K562 (cell line): Measurements from ENCODE around the gene CLUH. TPM values are rescaled to one million over a fixed set of nuclear protein-coding genes. Genes with fewer than 3 reads are reported as not detected.

ENCODE experiments used
- DDX20 ChIP-seq: fragments of 450-650 bp; IDR thresholded peaks from 2 replicates; pipeline ENCODE4 v1.6.1; 2016; ENCODE audit warnings: missing genetic modification characterization, low read depth, mild to moderate bottlenecking, missing compliant biosample characterization, moderate library complexity
- ESRRA ChIP-seq: fragments of 450-650 bp; IDR thresholded peaks from 2 replicates; pipeline ENCODE4 v1.6.1; 2014; ENCODE audit warnings: low read depth, mild to moderate bottlenecking, moderate library complexity, borderline replicate concordance
- GABPA ChIP-seq: fragments of 200-800 bp; sonication (Bioruptor generic); conservative IDR thresholded peaks from 2 replicates; pipeline ENCODE4 v1.6.1; 2016; ENCODE audit warnings: low read depth, missing genetic modification characterization, missing compliant biosample characterization
- HMBOX1 ChIP-seq: sonication (generic); IDR thresholded peaks from 2 replicates; pipeline ENCODE4 v1.6.1; 2016
- KLF13 ChIP-seq: fragments of 450-650 bp; IDR thresholded peaks from 2 replicates; pipeline ENCODE4 v1.6.1; 2016; ENCODE audit warnings: missing genetic modification characterization, low read depth, mild to moderate bottlenecking, missing compliant biosample characterization, moderate library complexity, borderline replicate concordance
- MBD1 ChIP-seq: fragments of 250-450 bp; sonication (Bioruptor Pico); IDR thresholded peaks from 2 replicates; pipeline ENCODE4 v1.8.0; 2022; ENCODE audit warnings: inconsistent platforms
- MCM7 ChIP-seq, 2 experiments: fragments of 450-650 bp; IDR thresholded peaks; 2 replicates each; pipeline ENCODE4 v1.6.1; 2016 to 2018
- NR2C2 ChIP-seq, 2 experiments: fragments of 200-800 bp in 1 of 2; sonication (Bioruptor generic) in 1 of 2; sonication (generic) in 1 of 2; formaldehyde crosslinking in 1 of 2; IDR thresholded peaks; 2 replicates each; pipeline versions ENCODE4 v1.6.1 to v1.8.0; 2016 to 2022; ENCODE audit warnings: mild to moderate bottlenecking in 1 of 2, missing compliant biosample characterization in 1 of 2, missing genetic modification characterization in 1 of 2, missing genetic modification reagents in 1 of 2
- PRMT5 ChIP-seq: sonication (generic); formaldehyde crosslinking; IDR thresholded peaks from 2 replicates; pipeline ENCODE4 v1.5.0; 2020; ENCODE audit warnings: missing genetic modification reagents
- SAFB2 ChIP-seq: fragments of 200-400 bp; formaldehyde crosslinking; IDR thresholded peaks from 2 replicates; pipeline ENCODE4 v1.6.1; 2018; ENCODE audit warnings: borderline replicate concordance, low read length, low read depth, moderate library complexity; ENCODE audit not compliant: severe bottlenecking
- SMARCA4 ChIP-seq: fragments of 450-650 bp; IDR thresholded peaks from 2 replicates; pipeline ENCODE4 v1.6.1; 2016
- SNRNP70 ChIP-seq: fragments of 200-400 bp; formaldehyde crosslinking; optimal IDR thresholded peaks from 2 replicates; pipeline ENCODE3; 2017; ENCODE audit warnings: low read depth, low read length
- SRF ChIP-seq, 2 experiments: fragments of 250-450, 450-650 bp in 1 of 2; sonication (Bioruptor Pico) in 1 of 2; sonication (generic) in 1 of 2; formaldehyde crosslinking; IDR thresholded peaks; 2 replicates each; pipeline versions ENCODE4 v1.5.0 to v1.5.1; 2020 to 2022; ENCODE audit warnings: mild to moderate bottlenecking in 1 of 2, missing genetic modification reagents in 1 of 2
- TBL1XR1 ChIP-seq, 2 experiments: IDR thresholded peaks; 2 replicates each; pipeline ENCODE4 v1.6.1; 2012; ENCODE audit warnings: improper control_type of control experiment in 2 of 2, low read length in 2 of 2, mild to moderate bottlenecking in 1 of 2
- TEAD2 ChIP-seq: fragments of 450-650 bp; IDR thresholded peaks from 2 replicates; pipeline ENCODE4 v1.6.1; 2016; ENCODE audit warnings: missing genetic modification characterization, control low read depth, missing compliant biosample characterization
- TFAP4 ChIP-seq: sonication (generic); formaldehyde crosslinking; IDR thresholded peaks from 2 replicates; pipeline ENCODE4 v1.8.0; 2022; ENCODE audit warnings: missing genetic modification reagents, mild to moderate bottlenecking, moderate library complexity, borderline replicate concordance
- YBX1 ChIP-seq: fragments of 450-650 bp; IDR thresholded peaks from 2 replicates; pipeline ENCODE4 v1.7.1; 2016; ENCODE audit warnings: mild to moderate bottlenecking
- ZBTB11 ChIP-seq, 3 experiments: fragments of 200-800 bp in 1 of 3; fragments of 250-450 bp in 1 of 3; fragments of 450-650 bp in 1 of 3; sonication (Bioruptor Pico) in 1 of 3; sonication (Bioruptor generic) in 1 of 3; formaldehyde crosslinking in 1 of 3; IDR thresholded peaks; 2 replicates each; pipeline versions ENCODE4 v1.6.1 to v1.8.0; 2016 to 2022; ENCODE audit warnings: mild to moderate bottlenecking in 2 of 3, missing genetic modification characterization in 2 of 3, missing compliant biosample characterization in 1 of 3, moderate library complexity in 1 of 3
- ZNF133 ChIP-seq: fragments of 250-450 bp; sonication (Bioruptor Pico); IDR thresholded peaks from 2 replicates; pipeline ENCODE4 v1.4.0; 2020; ENCODE audit warnings: mild to moderate bottlenecking
- ZNF282 ChIP-seq: sonication (generic); formaldehyde crosslinking; IDR thresholded peaks from 2 replicates; pipeline ENCODE4 v1.8.1; 2023; ENCODE audit warnings: missing genetic modification reagents
- polyA plus RNA-seq, 8 experiments: library from polyadenylated mRNA; depleted of rRNA in 4 of 8; stranded (reverse) in 5 of 8; unstranded in 3 of 8; fragments of >200 nt; fragmentation: Nextera tagmentation in 2 of 8; fragmentation: Illumina TruSeq in 1 of 8; extraction: Ambion mirVana in 2 of 8; extraction: Trizol in 1 of 8; gene quantifications; 2 replicates each; pipeline versions ENCODE4 v1.2.1 to v1.2.3, GENCODE V29; 2011 to 2014; ENCODE audit warnings: inconsistent platforms in 1 of 8, missing spikeins in 1 of 8
- total RNA-seq, 7 experiments: library from RNA; depleted of rRNA in 6 of 7; stranded (reverse); fragments of >200 nt in 6 of 7; fragmentation: Illumina TruSeq in 2 of 7; extraction: Trizol in 2 of 7; gene quantifications; 2 replicates each; pipeline versions ENCODE4 v1.2.1 to v1.2.3, GENCODE V29; 2011 to 2021; ENCODE audit warnings: low replicate concordance in 1 of 7

The CLUH gene
- total and polyA plus RNA-seq, 9 of the 15 experiments (the other 6 are each of a cell fraction or from before 2014, with no cell fraction given) = 0.21 to 140 (median 33.2) TPM

- TF ChIP-seq ZBTB11 (CRISPR knock-in tag; IDR thresholded peaks at IDR 0.05) = no peak
- no peak for TF ChIP-seq KLF13 (tag)
- no peak for TF ChIP-seq SAFB2
- no peak for TF ChIP-seq DDX20 (tag)
- no peak for TF ChIP-seq MBD1 (CRISPR knock-in tag)
- TF ChIP-seq MCM7 (IDR thresholded peaks at IDR 0.05) = no peak
- no peak for TF ChIP-seq YBX1
- no peak for TF ChIP-seq HMBOX1
- no peak for TF ChIP-seq TEAD2 (tag)
- TF ChIP-seq ZNF282 (CRISPR knock-in tag) = peak; percentile 36; the same call in 1 of the 2 replicates
- no peak for TF ChIP-seq ESRRA
- no peak for TF ChIP-seq ZNF133 (CRISPR knock-in tag)
- peak; percentile 91 for TF ChIP-seq TFAP4
- TF ChIP-seq SMARCA4 = no peak
- peak; percentile 90 for TF ChIP-seq PRMT5 (CRISPR knock-in tag)
- peak in 1 of 2 experiments; percentile 67; a peak in 1 of 4 replicates for TF ChIP-seq SRF (CRISPR knock-in tag; IDR thresholded peaks at IDR 0.05)
- no peak for TF ChIP-seq GABPA
- TF ChIP-seq SNRNP70 = no peak
- no peak for TF ChIP-seq TBL1XR1 (IDR thresholded peaks at IDR 0.05; ENCODE audit: low read length in 2 of 2)
- TF ChIP-seq NR2C2 (CRISPR knock-in tag; IDR thresholded peaks at IDR 0.05) = peak; percentile 60; the same call in 1 of the 2 replicates
- TF ChIP-seq NR2C2 (tag; IDR thresholded peaks at IDR 0.05) = no peak
Measured at GRCh38 chr17:2749784-2750181, 38.2 kb upstream of the CLUH start (continued).
